Peyer's patch (tissue), 4 donors: ENCODE data around the gene AP1B1. TPM values are rescaled to one million over a fixed set of nuclear protein-coding genes. Genes with fewer than 3 reads are reported as not detected.

Experiments
- DNase-seq, 3 donors: peaks; one replicate each; pipeline ENCODE4 v3.0.0-alpha.2; 2017 to 2019
- H3K27ac ChIP-seq, 4 donors: fragments of 200-600 bp; sonication (generic); one replicate each; pipeline ENCODE4 v1.5.1; 2016 to 2019
- H3K27me3 ChIP-seq, 2 donors: fragments of 200-600 bp; sonication (generic); one replicate each; pipeline ENCODE4 v1.5.1; 2019
- H3K36me3 ChIP-seq, 3 donors: fragments of 200-600 bp; sonication (generic); one replicate each; pipeline ENCODE4 v1.5.1; 2016 to 2019
- H3K4me1 ChIP-seq, 4 donors: fragments of 200-600 bp; sonication (generic); one replicate each; pipeline ENCODE4 v1.5.1; 2016 to 2019
- H3K4me3 ChIP-seq, 4 donors: fragments of 200-600 bp; sonication (generic); 1 replicate in 3 of 4; 2 replicates in 1 of 4; pipeline ENCODE4 v1.5.1; 2016 to 2019; ENCODE audit warnings: mild to moderate bottlenecking in 1 of 4
- H3K9me3 ChIP-seq, 4 donors: fragments of 200-600 bp; sonication (generic); one replicate each; pipeline ENCODE4 v1.5.1; 2016 to 2019; ENCODE audit warnings: mild to moderate bottlenecking in 1 of 4
- CTCF ChIP-seq, 6 experiments: fragments of 450-650 bp in 4 of 6; fragments of 200-600 bp in 2 of 6; sonication (generic) in 1 of 6; IDR thresholded peaks; one replicate each; pipeline ENCODE4 v1.5.1; 2017 to 2019; ENCODE audit warnings: antibody characterized with exemption in 6 of 6, mild to moderate bottlenecking in 3 of 6, moderate library complexity in 1 of 6
- POLR2A ChIP-seq, 2 donors: fragments of 450-650 bp; IDR thresholded peaks; one replicate each; pipeline ENCODE4 v1.5.1; 2017; ENCODE audit warnings: antibody characterized with exemption in 2 of 2, mild to moderate bottlenecking in 2 of 2, moderate library complexity in 2 of 2
- total RNA-seq, 4 donors: library from RNA; depleted of rRNA; stranded (reverse); fragments of >200 nt; gene quantifications; one replicate each; pipeline ENCODE4 v1.1.0, GENCODE V29; 2016

The AP1B1 gene
- total RNA-seq, 4 donors from 2014 or later, result 109 to 135 (median 124) TPM

DNA sequence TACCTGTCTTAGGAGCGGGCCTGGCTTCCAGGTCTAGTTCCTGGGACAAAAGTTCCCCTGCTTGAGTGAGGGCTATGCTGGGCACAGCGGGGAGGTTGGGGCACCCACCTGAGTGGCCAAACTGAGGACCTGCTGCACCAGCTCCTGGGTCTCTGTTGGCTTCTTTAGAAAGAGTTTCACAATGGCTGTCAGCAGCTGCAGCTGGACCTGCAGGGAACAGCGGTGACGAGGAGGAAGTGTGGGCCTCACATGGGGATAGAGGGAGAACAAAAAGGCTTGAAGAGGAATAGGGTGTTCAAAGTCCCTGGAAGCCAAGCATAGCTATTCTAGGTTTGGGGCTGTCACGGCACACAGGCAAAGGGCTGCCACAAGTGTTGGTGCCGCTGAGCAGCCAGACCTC is 46.2 kb downstream of the AP1B1 start:
- TF ChIP-seq POLR2A (IDR thresholded peaks at IDR 0.05), result no peak
- no peak for TF ChIP-seq CTCF (IDR thresholded peaks at IDR 0.05)
- DNase-seq, result no peak
- Histone ChIP-seq H3K9me3 (no peaks in the 10 kb centered on the region), H3K27me3 (no peaks in the 10 kb centered on the region), H3K4me1 (no peaks in the 10 kb centered on the region), H3K36me3 (peaks cover 0 to 96% (median 0%) of the 10 kb centered on the region in 3 donors), H3K4me3 (no peak overlapping the region), H3K27ac (no peak overlapping the region)

GRCh38 chr22:29341849-29342127 is 46.6 kb downstream of the AP1B1 start:
- Histone ChIP-seq H3K9me3 (no peaks in the 10 kb centered on the region), H3K4me3 (no peak overlapping the region), H3K27ac (no peak overlapping the region), H3K27me3 (no peaks in the 10 kb centered on the region), H3K36me3 (peaks cover 0 to 96% (median 0%) of the 10 kb centered on the region in 3 donors), H3K4me1 (no peaks in the 10 kb centered on the region)
- no peak for DNase-seq
- TF ChIP-seq POLR2A (IDR thresholded peaks at IDR 0.05) (no peak), CTCF (IDR thresholded peaks at IDR 0.05) (no peak)

DNA sequence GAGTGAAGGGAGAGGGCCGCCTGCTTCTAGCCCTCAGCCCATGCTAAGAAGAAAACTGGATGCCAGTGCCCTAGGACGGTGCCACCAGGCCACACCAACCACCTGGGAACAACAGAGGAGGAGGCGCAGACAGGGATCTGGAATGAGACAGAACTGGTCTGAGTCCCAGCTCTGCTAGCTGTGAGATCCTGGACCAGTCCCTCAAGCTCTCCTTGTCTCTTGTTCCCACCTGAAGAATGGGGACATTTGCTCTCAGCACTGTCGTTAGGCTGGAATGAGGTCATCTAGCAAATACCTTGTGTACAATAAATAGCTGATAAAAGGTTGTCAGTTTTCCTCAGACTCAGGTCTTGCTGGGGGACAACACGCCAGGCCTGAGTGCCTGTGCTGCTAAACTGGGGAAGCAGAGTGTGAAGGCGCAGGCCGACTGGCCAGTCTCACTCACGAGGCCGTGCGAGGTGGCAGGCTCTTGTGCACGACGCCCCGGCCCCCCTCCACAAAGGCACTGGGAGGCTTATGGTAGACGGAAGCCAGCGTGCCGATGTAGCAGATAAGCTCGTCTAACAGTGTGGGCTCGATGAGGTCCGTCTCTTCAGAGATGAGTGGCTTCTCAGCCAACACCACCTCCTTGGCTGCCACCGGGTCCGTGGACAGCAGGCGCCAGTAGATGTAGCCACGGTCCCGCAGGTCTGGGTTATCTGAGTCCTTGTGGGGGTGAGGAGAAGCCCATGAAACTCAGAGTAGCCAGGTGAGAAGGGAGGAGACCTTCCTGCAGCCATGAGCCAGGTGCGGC is 47.1 kb downstream of the AP1B1 start:
- H3K27me3 ChIP-seq, result no peaks in the 10 kb centered on the region
- no peak for TF ChIP-seq POLR2A (IDR thresholded peaks at IDR 0.05)
- no peak for DNase-seq
- no peaks in the 10 kb centered on the region for H3K4me1 ChIP-seq
- no peak overlapping the region for H3K4me3 ChIP-seq
- H3K27ac ChIP-seq, result no peak overlapping the region
- no peaks in the 10 kb centered on the region for H3K9me3 ChIP-seq
- H3K36me3 ChIP-seq, result peaks cover 0 to 96% (median 0%) of the 10 kb centered on the region in 3 donors

GRCh38 chr22:29340566-29340965 is 47.8 kb downstream of the AP1B1 start:
- H3K4me1 ChIP-seq, result no peaks in the 10 kb centered on the region
- no peak for DNase-seq
- H3K27ac ChIP-seq, result no peak overlapping the region
- H3K27me3 ChIP-seq, result no peaks in the 10 kb centered on the region
- TF ChIP-seq POLR2A (IDR thresholded peaks at IDR 0.05), result no peak
- TF ChIP-seq CTCF (IDR thresholded peaks at IDR 0.05), result no peak
- no peaks in the 10 kb centered on the region for H3K9me3 ChIP-seq
- H3K4me3 ChIP-seq, result no peak overlapping the region
- peaks cover 0 to 95% (median 0%) of the 10 kb centered on the region in 3 donors for H3K36me3 ChIP-seq

DNA sequence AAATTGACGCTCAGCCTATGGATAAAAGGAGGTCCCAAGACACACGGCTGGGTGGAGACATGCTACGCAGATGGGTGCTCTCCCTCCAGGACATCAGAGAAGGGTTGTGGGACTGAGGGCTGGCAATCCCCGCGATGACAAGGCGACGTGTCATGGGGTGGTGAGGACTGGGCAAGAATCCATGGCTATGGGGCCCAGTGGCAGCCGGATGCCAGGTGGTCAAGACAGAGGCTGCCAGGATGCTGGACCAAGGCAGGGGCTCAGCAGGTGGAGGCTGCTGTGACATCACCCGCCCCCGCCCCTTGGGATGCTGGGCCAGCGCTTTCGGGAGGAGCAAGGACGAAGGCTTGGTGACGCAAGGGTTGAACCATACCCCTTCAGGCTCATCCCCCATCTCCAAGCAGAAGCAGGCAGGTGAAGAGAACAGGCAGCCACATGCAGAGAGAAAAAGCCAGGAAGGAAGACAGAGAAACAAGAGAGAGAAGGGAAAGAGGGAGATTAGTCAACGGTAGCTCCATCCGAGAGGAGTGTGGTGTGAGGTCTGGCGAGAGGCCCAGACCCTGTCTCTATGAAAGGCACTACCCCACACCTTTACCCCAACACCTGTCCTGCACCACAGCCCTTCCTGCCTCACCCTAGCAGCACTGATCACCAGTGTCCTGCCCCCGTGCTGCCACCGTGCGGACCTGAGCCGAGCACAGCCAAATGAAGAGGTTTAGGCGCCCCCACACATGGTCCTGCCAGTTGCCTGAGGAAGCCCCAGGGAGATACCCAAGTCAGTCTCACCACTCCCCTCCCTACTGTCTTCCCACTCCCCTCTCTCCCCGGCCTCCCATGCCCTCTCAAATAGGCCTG is 48.8 kb downstream of the AP1B1 start:
- peaks cover 0 to 93% (median 0%) of the 10 kb centered on the region in 3 donors for H3K36me3 ChIP-seq
- TF ChIP-seq CTCF (IDR thresholded peaks at IDR 0.05) (no peak), POLR2A (IDR thresholded peaks at IDR 0.05) (no peak)

GRCh38 chr22:29338398-29338797 is 50.0 kb downstream of the AP1B1 start:
- Histone ChIP-seq H3K4me3 (no peak overlapping the region), H3K4me1 (no peaks in the 10 kb centered on the region), H3K9me3 (no peaks in the 10 kb centered on the region), H3K27me3 (no peaks in the 10 kb centered on the region), H3K36me3 (peaks cover 0 to 95% (median 0%) of the 10 kb centered on the region in 3 donors), H3K27ac (no peak overlapping the region)
- DNase-seq, result no peak
- TF ChIP-seq POLR2A (IDR thresholded peaks at IDR 0.05) (no peak), CTCF (IDR thresholded peaks at IDR 0.05) (no peak)

More for the DNA sequence above, 48.8 kb downstream of the AP1B1 start:
- no peak for DNase-seq
- Histone ChIP-seq H3K4me3 (no peak overlapping the region), H3K27me3 (no peaks in the 10 kb centered on the region), H3K27ac (no peak overlapping the region), H3K9me3 (no peaks in the 10 kb centered on the region), H3K4me1 (no peaks in the 10 kb centered on the region)
